HG02884 (cell line): ENCODE measurements around the gene SAMD14.
A peak's percentile ranks its signal among the peaks of the same experiment; 100 is the strongest.

Source experiments
- ATAC-seq: cut with Tn5 transposase; IDR thresholded peaks from one replicate; pipeline ENCODE4 v1.9.1; 2021; ENCODE audit warnings: mild to moderate bottlenecking, moderate library complexity; ENCODE audit not compliant: unreplicated experiment

SAMD14 gene

DNA sequence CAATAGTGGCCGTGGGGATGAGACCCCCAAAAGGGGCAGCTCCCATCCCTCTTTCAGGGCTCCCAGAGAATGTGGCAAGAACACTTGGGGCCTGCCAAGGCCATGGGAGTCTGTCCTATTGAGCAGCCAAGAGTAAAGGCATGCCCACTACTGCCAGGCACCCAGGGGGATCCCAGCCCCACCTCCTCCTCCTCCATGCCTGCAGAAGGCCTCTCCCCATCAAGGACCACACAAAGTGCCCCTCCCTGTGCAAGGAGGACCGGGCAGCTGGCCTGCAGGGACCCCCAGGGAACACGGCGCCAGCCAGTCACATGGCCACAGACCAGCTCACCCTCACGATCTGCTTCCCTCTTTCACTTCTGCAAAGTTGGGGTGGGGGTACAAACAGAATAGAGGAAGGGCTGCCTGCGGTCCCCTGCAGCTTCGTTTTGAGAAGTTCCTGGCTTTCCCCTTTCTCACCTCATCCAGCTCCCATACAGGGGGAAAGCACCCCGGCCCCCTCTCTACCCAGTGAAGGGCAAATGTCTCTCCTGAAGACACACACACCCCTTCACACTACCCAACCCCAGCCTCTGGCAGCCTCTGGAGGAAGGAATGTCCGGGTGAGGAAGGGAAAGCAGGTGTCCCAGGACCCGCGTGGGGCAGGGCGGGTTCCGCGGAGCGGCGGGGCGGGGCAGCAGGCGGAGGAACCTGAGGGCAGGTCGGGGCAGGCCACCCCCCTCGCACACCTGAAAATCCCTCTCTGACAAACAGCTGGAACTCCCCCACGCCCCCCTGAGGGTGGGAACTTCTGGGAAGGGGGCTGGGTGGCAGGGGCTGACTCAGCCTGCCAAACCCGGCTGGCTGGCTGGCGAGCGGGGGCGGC lies 18.5 kb upstream of the SAMD14 start:
- ATAC-seq = peak; percentile 47

- ATAC-seq = no peak
These were observed 17.9 kb upstream of the SAMD14 start for GRCh38 chr17:50147841-50148225.

GRCh38 chr17:50146927-50147665 lies 17.1 kb upstream of the SAMD14 start:
- no peak for ATAC-seq

GRCh38 chr17:50146230-50146926 lies 16.4 kb upstream of the SAMD14 start:
- no peak for ATAC-seq

- ATAC-seq = no peak
These were observed 15.7 kb upstream of the SAMD14 start for GRCh38 chr17:50145532-50146229.

GRCh38 chr17:50144845-50145531 lies 15.0 kb upstream of the SAMD14 start:
- no peak for ATAC-seq

GRCh38 chr17:50144355-50144754 lies 14.4 kb upstream of the SAMD14 start:
- no peak for ATAC-seq

GRCh38 chr17:50143461-50144176 lies 13.7 kb upstream of the SAMD14 start:
- ATAC-seq = no peak

GRCh38 chr17:50141745-50142110 lies 11.8 kb upstream of the SAMD14 start:
- ATAC-seq = no peak

DNA sequence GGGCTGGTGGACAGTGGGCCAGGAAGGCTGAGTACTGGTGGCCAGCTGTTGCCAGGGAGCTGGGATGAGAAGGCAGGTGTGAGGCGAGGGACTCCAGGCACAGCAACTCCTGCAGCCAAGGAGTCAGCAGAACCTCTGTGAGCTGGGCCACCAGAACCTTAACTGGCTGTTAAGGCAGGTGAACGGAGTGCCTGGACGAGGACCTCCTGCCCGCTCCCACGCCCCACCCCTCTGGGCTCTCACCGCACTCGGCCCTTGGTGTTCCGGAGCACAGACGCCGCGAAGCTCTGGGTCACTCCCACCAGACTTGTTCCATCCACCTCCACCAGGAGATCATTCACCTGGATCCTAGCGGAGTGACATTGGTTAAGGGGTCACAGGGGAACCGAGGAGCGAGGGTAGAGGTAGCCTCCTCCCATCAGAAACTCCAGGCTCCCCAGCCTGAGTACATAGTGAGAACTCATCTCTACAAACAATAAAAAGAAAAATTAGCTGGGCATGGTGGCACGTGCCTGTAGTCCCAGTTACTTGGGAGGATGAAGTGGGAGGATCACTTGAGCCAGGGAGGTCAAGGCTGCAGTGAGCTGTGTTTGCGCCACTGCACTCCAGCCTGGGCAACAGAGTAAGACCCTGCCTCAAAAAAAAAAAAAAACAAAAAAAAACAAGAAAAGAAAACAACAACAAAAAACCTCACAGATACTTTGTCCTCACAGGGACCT lies 11.2 kb upstream of the SAMD14 start:
- ATAC-seq = no peak

- ATAC-seq = no peak
These were observed 10.3 kb upstream of the SAMD14 start for GRCh38 chr17:50139950-50140885.

DNA sequence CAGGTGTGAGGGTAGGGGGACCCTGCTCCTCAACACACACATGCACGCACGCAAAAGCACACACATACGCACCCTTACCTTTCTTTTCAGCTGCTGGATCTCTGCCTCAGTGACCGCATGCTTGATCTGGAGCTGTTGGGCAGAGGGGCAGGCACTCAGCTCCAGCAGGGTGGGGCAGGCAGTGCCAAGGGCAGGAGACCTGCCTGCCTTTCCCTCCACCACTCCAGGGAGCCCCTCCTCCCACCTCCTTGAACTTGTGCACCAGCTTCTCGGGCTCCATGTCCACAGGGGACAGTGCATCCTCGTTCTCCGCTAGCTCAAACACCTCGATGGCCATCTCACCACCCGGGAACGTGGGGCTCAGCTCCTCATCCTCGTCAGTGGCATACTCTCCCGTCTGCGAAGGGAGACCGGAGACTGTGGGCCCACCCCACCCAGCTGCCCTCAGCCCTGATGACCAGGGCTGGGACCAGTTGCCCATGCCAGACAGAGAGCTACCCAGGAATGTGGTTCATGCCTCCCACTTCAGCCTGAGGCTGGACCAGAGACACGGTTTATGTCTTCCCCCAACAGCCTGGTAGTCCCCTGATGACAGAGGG lies 9.3 kb upstream of the SAMD14 start:
- no peak for ATAC-seq

- no peak for ATAC-seq
These were observed 7.1 kb upstream of the SAMD14 start for GRCh38 chr17:50137042-50137441.

DNA sequence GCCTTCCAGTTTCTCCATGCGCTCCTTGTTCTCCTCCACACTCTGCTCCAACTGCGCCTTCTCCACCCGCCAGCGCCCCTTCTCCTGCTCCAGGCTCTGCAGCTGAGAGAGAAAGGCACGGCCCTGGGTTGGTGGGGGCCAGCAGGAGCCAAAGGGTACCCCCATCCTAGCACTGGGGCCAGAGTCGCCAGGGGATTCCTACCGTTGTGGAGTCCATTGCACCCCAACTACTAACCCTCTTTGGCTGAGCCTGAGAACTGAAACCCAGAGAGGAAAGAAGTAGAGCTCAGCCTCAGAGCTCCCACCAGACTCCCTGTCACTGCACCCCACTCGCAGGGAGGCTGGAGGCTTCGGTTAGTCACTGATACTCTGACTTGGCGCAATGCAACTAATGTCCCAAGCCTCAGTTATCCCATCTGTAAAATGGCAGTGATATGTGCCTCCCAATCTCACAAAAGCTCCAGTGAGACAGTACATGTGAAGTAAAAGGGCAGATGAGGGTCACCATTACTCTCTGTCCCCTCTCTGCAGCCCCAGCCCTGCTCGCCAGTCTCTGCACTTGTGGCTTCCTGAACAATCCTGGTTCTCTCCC lies 6.2 kb upstream of the SAMD14 start:
- ATAC-seq = no peak

DNA sequence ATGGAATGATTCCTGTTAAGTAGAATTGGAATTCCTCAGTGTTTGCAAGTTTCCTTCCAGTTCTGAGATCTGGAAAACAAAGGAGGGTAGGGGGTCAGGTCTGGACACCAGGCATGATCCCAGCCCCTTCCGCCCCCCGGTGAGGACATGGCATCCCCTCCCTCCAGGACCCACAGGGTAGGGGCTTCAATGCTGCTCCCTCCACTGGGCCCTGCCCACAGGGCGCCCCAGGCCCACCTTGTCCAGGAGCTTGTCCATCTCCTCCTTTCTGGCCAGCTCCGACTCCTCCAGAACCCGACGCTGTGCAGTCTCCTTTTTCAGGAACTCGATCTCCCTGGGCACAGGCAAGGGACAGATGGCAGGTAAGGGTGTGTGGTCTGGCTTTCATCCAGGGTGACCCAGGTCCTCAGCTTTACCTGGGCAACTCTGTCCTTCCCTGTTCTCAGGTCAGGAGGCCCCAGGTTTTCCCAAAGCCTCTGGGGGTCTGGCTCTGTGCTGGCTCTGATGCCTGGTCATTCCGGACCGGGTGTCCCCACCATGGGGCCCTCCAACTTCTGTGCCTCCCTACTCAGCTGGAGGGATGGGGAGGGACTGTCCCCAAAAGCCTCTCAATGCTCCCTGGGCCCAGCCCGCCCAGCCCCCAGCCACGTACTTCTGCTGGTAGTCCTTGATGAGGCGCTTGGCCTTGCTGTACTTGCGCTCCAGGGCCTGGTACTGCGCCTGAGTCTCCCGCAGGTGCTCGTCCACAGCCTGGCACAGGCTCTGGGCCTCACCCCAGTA lies 5.5 kb upstream of the SAMD14 start:
- ATAC-seq = no peak
